B cell (primary cell): ENCODE results near the gene TAS1R1. TPM values are rescaled to one million over a fixed set of nuclear protein-coding genes. Genes with fewer than 3 reads are reported as not detected.

Experiments
- ATAC-seq: fragments of 200-7000 bp; cut with Tn5 transposase; one replicate; pipeline ENCODE4 v1.10.0; 2021; ENCODE audit warnings: low read depth, mild to moderate bottlenecking, moderate number of reproducible peaks, moderate library complexity
- CTCF ChIA-PET: fragments of 350-600 bp; sonication (Branson Sonifier 250); formaldehyde crosslinking; loops from one replicate; lab custom pipeline; 2021; ENCODE audit warnings: antibody characterized with exemption, inconsistent platforms; lab: Charles Lee
- POLR2A ChIA-PET: fragments of 350-600 bp; sonication (Branson Sonifier 250); formaldehyde crosslinking; loops from one replicate; lab custom pipeline; 2021; ENCODE audit warnings: antibody characterized with exemption; lab: Charles Lee
- DNase-seq: peaks from one replicate; pipeline ENCODE4 v3.0.0; 2013
- H2AFZ ChIP-seq: 2 replicates; pipeline ENCODE4 v1.6.1; 2012; ENCODE audit warnings: mild to moderate bottlenecking, low read depth, low read length; ENCODE audit not compliant: insufficient read depth, poor library complexity, severe bottlenecking
- H3K27ac ChIP-seq, 2 donors: 1 replicate in 1 of 2; 2 replicates in 1 of 2; pipeline ENCODE4 v1.5.1; 2012 to 2013; ENCODE audit warnings: low read length in 2 of 2, mild to moderate bottlenecking in 2 of 2, moderate library complexity in 1 of 2
- H3K27me3 ChIP-seq, 4 experiments: fragments of 200-600 bp in 1 of 4; sonication (generic) in 1 of 4; replicated peaks in 1 of 4; 1 replicate in 2 of 4; 2 replicates in 2 of 4; pipeline versions ENCODE4 v1.6.1 to v1.7.0; 2013 to 2016; ENCODE audit warnings: low read length in 3 of 4, mild to moderate bottlenecking in 2 of 4, mixed read lengths in 1 of 4, moderate library complexity in 1 of 4; ENCODE audit not compliant: insufficient read depth in 4 of 4, control insufficient read depth in 3 of 4; ENCODE audit errors: control extremely low read depth in 1 of 4
- H3K36me3 ChIP-seq, 2 experiments: replicated peaks in 1 of 2; 1 replicate in 1 of 2; 2 replicates in 1 of 2; pipeline versions ENCODE4 v1.6.1 to v1.7.1; 2013; ENCODE audit warnings: low read length in 1 of 2; ENCODE audit not compliant: insufficient read depth in 2 of 2, control insufficient read depth in 1 of 2; ENCODE audit errors: control extremely low read depth in 1 of 2, extremely low read depth in 1 of 2
- H3K4me1 ChIP-seq, 2 donors: fragments of 200-600 bp in 1 of 2; sonication (generic) in 1 of 2; 1 replicate in 1 of 2; 2 replicates in 1 of 2; pipeline versions ENCODE4 v1.5.1 to v1.6.1; 2013 to 2017; ENCODE audit warnings: low read length in 2 of 2; ENCODE audit not compliant: control insufficient read depth in 2 of 2, insufficient read depth in 2 of 2
- H3K4me2 ChIP-seq: replicated peaks from 2 replicates; pipeline ENCODE3; 2012; ENCODE audit warnings: mild to moderate bottlenecking, low read depth, low read length; ENCODE audit not compliant: poor library complexity, severe bottlenecking
- H3K4me3 ChIP-seq, 5 experiments: fragments of 200-600 bp in 1 of 5; sonication (generic) in 1 of 5; 1 replicate in 3 of 5; 2 replicates in 2 of 5; pipeline versions ENCODE4 v1.5.1 to v1.7.0; 2011 to 2016; ENCODE audit warnings: low read length in 4 of 5, mild to moderate bottlenecking in 4 of 5, low read depth in 2 of 5, control low read depth in 1 of 5, moderate library complexity in 1 of 5; ENCODE audit not compliant: insufficient read depth in 1 of 5; ENCODE audit errors: control extremely low read depth in 1 of 5, extremely low read depth in 1 of 5
- H3K79me2 ChIP-seq: fragments of 200-600 bp; sonication (generic); one replicate; pipeline ENCODE4 v1.6.0; 2016; ENCODE audit warnings: low read length; ENCODE audit not compliant: control insufficient read depth, insufficient read depth
- H3K9ac ChIP-seq: fragments of 200-600 bp; sonication (generic); 2 replicates; pipeline ENCODE4 v1.6.1; 2017; ENCODE audit warnings: mild to moderate bottlenecking, low read length, moderate library complexity
- H3K9me3 ChIP-seq, 3 donors: one replicate each; pipeline versions ENCODE4 v1.6.1 to v1.7.1; 2013; ENCODE audit warnings: low read length in 2 of 3; ENCODE audit not compliant: control insufficient read depth in 2 of 3, insufficient read depth in 1 of 3; ENCODE audit errors: control extremely low read depth in 1 of 3
- H4K20me1 ChIP-seq: 2 replicates; pipeline ENCODE4 v1.6.0; 2012; ENCODE audit warnings: mild to moderate bottlenecking, low read length; ENCODE audit not compliant: insufficient read depth, control insufficient read depth, poor library complexity, severe bottlenecking
- H3K27ac Mint-ChIP-seq: one replicate; pipeline ENCODE4 v1.8.0; 2021; ENCODE audit warnings: mixed read lengths
- H3K27me3 Mint-ChIP-seq: one replicate; pipeline ENCODE4 v1.8.0; 2021; ENCODE audit warnings: mixed read lengths
- H3K4me1 Mint-ChIP-seq: one replicate; pipeline ENCODE4 v1.8.0; 2021; ENCODE audit warnings: mixed read lengths
- H3K4me3 Mint-ChIP-seq: one replicate; pipeline ENCODE4 v1.8.0; 2021; ENCODE audit warnings: mixed read lengths
- H3K9me3 Mint-ChIP-seq: one replicate; pipeline ENCODE4 v1.8.0; 2022; ENCODE audit warnings: mixed read lengths; ENCODE audit not compliant: insufficient read depth
- CTCF ChIP-seq: fragments of 200-600 bp; IDR thresholded peaks from one replicate; pipeline ENCODE4 v1.8.0; 2022; ENCODE audit warnings: antibody characterized with exemption, mild to moderate bottlenecking
- EZH2 ChIP-seq: IDR thresholded peaks from 2 replicates; pipeline ENCODE4 v1.6.1; 2012; ENCODE audit warnings: borderline replicate concordance, low read depth, mild to moderate bottlenecking, moderate library complexity, low read length; ENCODE audit not compliant: insufficient read depth, poor library complexity, severe bottlenecking
- WGBS: methylation state at CpG from one replicate; pipeline ENCODE4 v1.1.5; 2013; ENCODE audit warnings: missing lambda C conversion rate; ENCODE audit not compliant: insufficient coverage; 5-methylcytosine and 5-hydroxymethylcytosine counted together
- intact Hi-C: fragments of 100-400 bp; cut with micrococcal nuclease; formaldehyde crosslinking; loops from one replicate; pipeline ENCODE4 v1.10.0; 2022
- polyA plus RNA-seq: library from polyadenylated mRNA; depleted of rRNA; stranded (reverse); fragments of >200 nt; gene quantifications from 2 replicates; pipeline ENCODE4 v1.2.3, GENCODE V29; 2012
- total RNA-seq, 2 donors: library from RNA; stranded (reverse); fragments of 120-200 nt in 1 of 2; gene quantifications; 1 replicate in 1 of 2; 2 replicates in 1 of 2; pipeline versions ENCODE4 v1.2.3 to v1.2.4, GENCODE V29; 2013 to 2022

Gene TAS1R1
- total and polyA plus RNA-seq, 2 donors (not counting 1 experiment from before 2014, with no cell fraction given): 0.09 TPM; not detected in 1

- no peaks in the 10 kb centered on the region for H3K36me3 ChIP-seq
- no peaks in the 10 kb centered on the region for H3K9me3 ChIP-seq
- peak overlapping the region; percentile 89 for H2AFZ ChIP-seq
- peaks cover 26% of the 10 kb centered on the region for H4K20me1 ChIP-seq
- H3K4me3 Mint-ChIP-seq: peak overlapping the region; percentile 91
- CTCF ChIA-PET: interaction anchor here (1.6 to 5.4 kb wide), 4 partner anchors 12 to 49 kb away, joined by 4 to 33 read pairs (median 12); partner anchors contain the start of genes NOL9, TAS1R1 and THAP3
- H3K27ac ChIP-seq: peak overlapping the region; percentile 94 to 95
- H3K27me3 Mint-ChIP-seq: no peaks in the 10 kb centered on the region
- no peaks in the 10 kb centered on the region for H3K9me3 Mint-ChIP-seq
- WGBS: 75% methylated on average over 16 of the region's 19 CpGs
- intact Hi-C loops: loop anchor here (1.0 to 2.0 kb wide), 3 partner anchors 9 to 181 kb away; partner anchors contain the start of genes CAMTA1 and PHF13
- ATAC-seq: no peak
- H3K4me1 ChIP-seq: peaks cover 26 to 40% of the 10 kb centered on the region in 2 donors
- TF ChIP-seq CTCF: no peak
- no peak for TF ChIP-seq EZH2
- H3K4me2 ChIP-seq: peak overlapping the region; percentile 100
- peak overlapping the region; percentile 78 for H3K9ac ChIP-seq
- peak overlapping the region; percentile 99 for H3K27ac Mint-ChIP-seq
- POLR2A ChIA-PET: interaction anchor here (0.7 to 3.4 kb wide), 5 partner anchors 8 to 24 kb away, joined by 3 to 21 read pairs (median 8); partner anchors contain the start of genes PHF13, THAP3 and ZBTB48
- DNase-seq: no peak
- no peaks in the 10 kb centered on the region for H3K27me3 ChIP-seq
- peaks cover 27% of the 10 kb centered on the region for H3K79me2 ChIP-seq
- peaks cover 34% of the 10 kb centered on the region for H3K4me1 Mint-ChIP-seq
- H3K4me3 ChIP-seq: peak overlapping the region in 4 of 5 experiments; percentile 68 to 94 (median 84)
Observed at GRCh38 chr1:6603915-6604558, 48.9 kb downstream of the TAS1R1 start.
